ENCODE results near the gene ST3GAL5. TPM values are rescaled to one million over a fixed set of nuclear protein-coding genes. Genes with fewer than 3 reads are reported as not detected.
"Not testable (repeated sequence)": the region's sequence is repeated elsewhere in the genome, so short reads cannot be mapped to it uniquely, and the experiment has no call there.

The ST3GAL5 gene
- total RNA-seq, 1 donor from 2014 or later = 44.4 TPM

DNA sequence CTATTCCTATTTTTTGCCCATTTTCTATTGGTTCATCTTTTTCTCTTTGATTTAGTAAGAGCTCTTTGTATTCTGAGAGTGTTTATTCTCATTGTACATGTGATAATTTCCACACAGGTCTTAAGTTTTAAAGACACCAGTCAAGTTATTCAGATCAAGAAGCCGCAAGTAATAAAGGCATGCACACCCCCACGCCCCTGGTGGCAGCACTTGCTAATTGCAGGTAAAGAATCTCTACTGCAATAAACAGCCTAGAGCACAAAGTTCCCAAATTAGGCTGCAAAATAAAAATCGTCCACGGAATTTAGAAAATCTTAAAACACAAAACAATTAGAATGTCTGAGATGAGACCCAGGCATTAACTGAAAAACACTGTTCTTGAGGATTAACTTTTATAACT, 45.2 kb downstream of the ST3GAL5 start:
- FAIRE-seq (no peak), DNase-seq (ENCODE audit: low spot score in 2 of 2) (no peak)

- FAIRE-seq = no peak
- DNase-seq (ENCODE audit: low spot score in 2 of 2) = no peak
Measured at GRCh38 chr2:85840091-85840490, 48.7 kb downstream of the ST3GAL5 start.

- DNase-seq (ENCODE audit: low spot score in 2 of 2) = no peak
- FAIRE-seq = no peak
Measured at GRCh38 chr2:85839461-85839860, 49.3 kb downstream of the ST3GAL5 start.

- no peak for DNase-seq (ENCODE audit: low spot score in 2 of 2)
- FAIRE-seq = no peak
Measured at GRCh38 chr2:85838641-85839040, 50.1 kb downstream of the ST3GAL5 start.

DNA sequence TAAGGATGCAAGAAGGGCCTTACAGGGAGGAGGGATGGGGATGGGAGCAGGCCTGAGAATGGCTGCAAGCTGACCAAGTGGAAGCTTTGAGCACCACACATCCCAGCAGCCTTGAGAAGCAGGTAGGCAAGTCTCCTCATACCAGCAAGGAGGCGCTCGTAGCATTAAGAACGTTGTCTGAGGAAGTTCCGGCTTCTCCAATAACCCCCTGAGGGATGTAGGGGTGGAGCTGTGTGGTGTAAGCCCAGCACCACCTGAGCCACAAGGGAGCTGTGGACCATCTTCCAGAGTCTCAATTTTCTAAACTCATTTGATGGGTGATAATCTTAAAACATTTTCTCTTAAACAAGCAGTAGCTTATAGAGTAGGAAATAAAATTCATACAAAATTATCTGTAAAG, 50.6 kb downstream of the ST3GAL5 start:
- FAIRE-seq (no peak), DNase-seq (ENCODE audit: low spot score in 2 of 2) (no peak)

GRCh38 chr2:85834466-85834865, 54.3 kb downstream of the ST3GAL5 start:
- DNase-seq (ENCODE audit: low spot score in 2 of 2) (no peak), FAIRE-seq (no peak)

- DNase-seq (ENCODE audit: low spot score in 2 of 2) (no peak), FAIRE-seq (no peak)
Measured at GRCh38 chr2:85831735-85832134, 57.1 kb downstream of the ST3GAL5 start.

DNA sequence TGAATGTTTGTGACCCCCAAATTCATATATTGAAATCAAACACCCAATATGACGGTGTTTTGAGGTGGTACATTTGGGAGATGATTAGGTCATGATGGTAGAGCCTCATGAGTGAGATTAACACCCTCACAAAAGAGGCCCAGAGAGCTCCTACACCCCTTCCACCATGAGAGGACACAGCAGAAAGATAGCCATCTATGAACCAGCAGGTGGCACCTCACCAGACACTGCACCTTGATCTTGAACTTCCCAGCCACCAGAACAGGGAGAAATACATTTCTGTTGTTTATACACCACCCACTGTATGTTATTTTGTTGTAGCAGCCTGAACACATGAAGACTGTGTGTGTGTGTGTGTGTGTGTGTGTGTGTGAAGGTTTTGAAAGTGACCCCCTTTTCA, 58.1 kb downstream of the ST3GAL5 start:
- FAIRE-seq = no peak
- DNase-seq (ENCODE audit: low spot score in 2 of 2) = no peak

- FAIRE-seq; DNase-seq (ENCODE audit: low spot score in 2 of 2): not testable (repeated sequence)
Measured at GRCh38 chr2:85829394-85829793, 59.4 kb downstream of the ST3GAL5 start.

GRCh38 chr2:85828725-85829124, 60.1 kb downstream of the ST3GAL5 start:
- no peak for DNase-seq (ENCODE audit: low spot score in 2 of 2)
- no peak for FAIRE-seq

GRCh38 chr2:85827879-85828569, 60.8 kb downstream of the ST3GAL5 start:
- no peak for DNase-seq (ENCODE audit: low spot score in 2 of 2)
- no peak for FAIRE-seq

DNA sequence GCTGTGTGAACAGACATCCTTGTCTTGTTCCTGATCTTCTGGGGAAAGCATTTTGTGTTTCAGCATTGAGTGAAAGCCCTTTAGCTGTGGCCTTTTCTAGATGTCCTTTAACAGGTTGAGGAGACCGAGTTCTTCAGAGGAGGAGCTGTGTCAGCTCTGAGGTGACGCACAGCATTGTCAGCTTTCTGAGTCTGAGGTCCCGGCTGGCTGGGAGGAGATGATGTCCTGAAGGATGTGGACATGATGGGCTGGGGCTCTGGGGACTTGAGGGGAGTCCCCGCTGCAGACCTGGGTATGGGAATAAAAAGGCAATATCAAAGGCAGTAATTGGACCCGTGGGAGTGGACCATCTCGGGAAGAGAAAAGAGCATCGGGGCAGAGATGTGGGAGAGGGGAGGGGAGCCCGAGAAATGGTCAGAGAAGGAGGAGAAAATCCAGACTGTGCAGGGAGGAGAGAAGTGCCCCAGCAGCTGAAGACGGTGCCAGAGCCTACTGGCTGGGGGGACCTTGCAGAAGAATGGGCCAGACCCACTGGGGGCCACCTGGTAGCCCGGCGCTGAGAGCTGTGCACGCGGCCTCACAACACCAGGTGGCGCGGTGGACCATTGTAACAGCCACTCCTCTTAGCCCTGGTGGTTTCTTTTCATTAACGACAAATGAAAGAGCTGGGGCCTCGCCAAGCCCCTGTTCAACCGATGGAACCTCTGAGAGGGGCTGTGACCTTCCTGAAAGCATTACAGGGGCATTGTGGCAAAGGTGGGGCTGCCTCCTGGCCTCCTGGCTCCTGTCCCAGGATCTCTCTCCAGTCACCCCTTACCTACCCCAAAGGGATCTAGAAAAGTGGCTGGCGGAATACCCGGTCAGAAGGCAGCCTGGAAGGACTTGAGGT, 61.6 kb downstream of the ST3GAL5 start:
- DNase-seq (ENCODE audit: low spot score in 2 of 2) (peak; percentile 39 to 69), FAIRE-seq (no peak)

DNA sequence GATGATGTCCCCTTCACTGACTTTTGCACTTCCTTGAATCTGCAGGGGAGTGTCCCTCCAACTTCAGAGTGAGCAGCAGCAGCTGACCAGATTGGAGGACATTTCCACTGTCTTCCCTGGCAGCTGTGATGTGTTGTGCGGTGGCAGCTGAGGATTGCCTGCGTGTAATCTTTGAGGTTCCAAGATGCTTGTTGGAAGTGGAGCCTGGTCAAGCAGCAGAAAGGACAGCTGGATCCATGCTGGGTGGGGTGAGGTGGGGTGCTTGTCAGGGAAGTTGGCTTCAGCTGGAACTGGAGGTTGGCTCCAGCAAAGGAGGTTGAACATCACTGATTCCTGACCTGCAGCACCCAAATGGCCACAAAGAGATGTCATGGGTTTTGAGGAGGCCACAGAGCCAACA, 64.8 kb downstream of the ST3GAL5 start:
- DNase-seq (ENCODE audit: low spot score in 2 of 2) (no peak), FAIRE-seq (no peak)

DNA sequence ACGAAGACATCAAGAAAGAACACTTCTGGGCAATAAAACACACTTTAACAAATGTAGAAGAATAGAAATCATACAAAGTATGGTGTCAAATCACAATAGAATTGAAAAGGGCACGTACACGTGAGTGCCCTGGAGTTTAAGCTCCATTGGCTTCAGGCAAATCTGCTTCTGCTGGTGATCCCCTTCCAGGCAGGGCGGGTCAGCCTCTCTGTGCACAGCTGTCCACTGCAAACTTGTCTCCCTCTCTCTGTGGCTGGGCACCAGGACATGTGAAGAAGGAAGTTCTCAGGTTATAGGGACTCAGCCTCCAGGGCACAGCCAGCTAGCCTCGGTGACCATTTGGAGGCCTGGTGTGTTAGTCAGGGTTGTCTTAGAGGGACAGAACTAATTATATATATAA, 66.0 kb downstream of the ST3GAL5 start:
- DNase-seq (ENCODE audit: low spot score in 2 of 2) (no peak), FAIRE-seq (no peak)

GRCh38 chr2:85819811-85820510, 68.8 kb downstream of the ST3GAL5 start:
- DNase-seq (ENCODE audit: low spot score in 2 of 2) = no peak
- FAIRE-seq = no peak

DNA sequence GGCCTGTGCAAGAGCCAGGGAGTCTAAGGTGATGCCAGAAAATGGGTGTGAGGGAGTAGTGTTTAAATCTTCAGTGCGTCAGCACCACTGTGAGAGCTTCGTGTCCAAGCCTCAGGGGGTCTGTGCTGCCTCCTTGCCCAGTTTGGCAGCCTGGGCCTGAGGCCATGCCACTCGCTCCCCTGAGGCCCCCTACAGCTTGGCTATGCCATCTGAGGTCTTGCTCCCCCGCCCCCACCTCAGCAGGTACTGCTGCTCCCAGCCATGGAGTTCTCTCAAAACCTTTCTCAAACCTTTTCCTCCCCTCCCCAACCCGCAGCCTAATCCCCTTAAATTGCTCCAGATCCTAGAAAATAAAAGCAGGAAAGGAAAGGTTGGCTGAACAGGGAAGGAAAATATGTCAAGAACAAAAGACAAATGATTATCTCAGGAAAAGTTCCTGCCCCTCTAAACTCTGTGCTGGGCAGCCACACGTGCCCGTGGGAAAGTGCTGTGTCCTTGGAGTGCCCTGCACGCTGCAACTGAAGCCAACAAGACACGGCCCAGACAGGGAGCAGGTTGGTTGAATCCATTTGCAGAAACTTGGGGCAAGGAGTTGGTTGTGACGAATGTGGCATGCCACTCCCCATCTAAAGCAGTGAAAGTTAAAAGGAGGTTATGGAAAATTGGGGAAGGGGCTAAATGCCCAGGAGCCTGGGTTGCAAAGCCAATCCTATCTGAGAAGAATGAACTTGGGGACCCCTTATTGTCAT, 73.8 kb downstream of the ST3GAL5 start:
- no peak for DNase-seq (ENCODE audit: low spot score in 2 of 2)
- no peak for FAIRE-seq

DNA sequence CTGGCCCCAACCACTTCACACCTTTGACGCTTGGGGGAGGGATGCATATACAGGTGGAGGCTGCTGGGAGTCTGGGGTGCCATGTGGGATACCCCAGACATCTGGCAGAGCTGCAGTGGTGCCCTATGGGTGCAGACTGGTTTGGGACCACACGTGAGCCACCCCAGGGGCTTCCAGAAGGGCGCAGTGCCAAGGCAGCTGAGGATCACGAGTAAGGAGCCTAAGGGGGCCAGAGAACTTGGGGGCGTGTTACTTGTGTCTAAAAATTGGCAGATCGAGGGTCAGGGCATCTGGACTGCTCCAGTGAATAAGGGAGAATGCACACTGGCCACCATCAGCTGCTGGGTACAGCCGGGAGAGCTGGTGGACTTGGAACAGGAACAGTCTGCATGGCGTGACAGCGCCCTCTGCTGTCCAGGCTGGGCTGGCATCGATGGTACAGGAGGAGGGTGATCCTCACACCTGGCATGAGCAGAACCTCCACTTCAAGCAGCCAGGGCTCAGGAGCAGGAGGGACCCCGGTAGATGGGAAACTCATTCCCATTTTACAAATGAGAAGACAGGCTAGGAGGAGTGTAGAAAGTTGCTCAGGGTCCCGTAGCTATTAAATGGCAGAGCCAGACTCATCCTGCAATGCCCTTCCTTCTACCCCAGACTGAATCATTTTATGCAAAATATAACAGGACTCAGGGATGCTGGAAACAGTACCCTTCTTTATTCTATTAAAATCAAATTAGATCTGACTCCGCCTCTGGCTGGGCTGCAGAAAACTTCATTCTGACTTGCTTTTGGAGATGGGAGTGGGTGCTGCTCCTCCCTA, 74.6 kb downstream of the ST3GAL5 start:
- DNase-seq (ENCODE audit: low spot score in 2 of 2) (peak; percentile 80 to 88), FAIRE-seq (no peak)

DNA sequence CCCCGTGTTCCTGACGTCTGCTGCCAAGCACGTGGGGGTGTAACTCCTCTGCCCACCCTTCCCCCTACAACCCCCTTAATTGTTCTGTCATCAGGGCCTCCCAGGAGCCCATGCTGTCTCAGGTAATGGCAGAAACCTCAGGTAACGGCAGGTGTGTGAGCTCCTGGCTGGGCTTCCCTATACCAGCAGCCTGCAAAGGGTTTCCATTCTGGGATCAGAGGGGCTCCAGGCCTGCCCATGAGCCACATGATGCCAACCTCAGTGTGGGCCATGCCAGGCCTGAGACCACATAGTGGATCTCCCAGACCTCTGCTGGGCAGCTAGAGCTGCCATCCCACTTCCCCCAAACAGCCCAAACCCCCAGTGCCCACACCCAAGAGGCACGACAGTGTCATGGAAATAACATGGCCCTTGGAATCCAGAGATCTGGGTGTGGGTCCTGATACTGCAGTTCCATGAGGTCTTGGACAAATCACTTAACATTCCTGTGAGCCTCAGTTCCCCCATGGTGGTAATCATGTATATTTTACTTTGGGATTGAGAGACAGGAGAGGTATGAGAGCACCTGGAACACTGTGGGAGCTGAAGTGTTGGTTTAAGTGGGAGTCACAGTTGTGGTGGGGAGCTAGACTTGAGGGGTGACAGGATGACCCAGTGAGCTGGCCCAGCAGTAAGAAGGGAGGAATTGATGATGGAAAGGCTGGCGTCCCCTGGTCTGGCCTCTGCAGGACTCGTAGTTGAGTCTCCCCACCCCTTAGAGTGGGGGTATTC, 75.4 kb downstream of the ST3GAL5 start:
- FAIRE-seq (no peak), DNase-seq (ENCODE audit: low spot score in 2 of 2) (no peak)

Data from frontal cortex (tissue), 4 donors.